Measurements from ENCODE around the gene SPTBN2. TPM values are rescaled to one million over a fixed set of nuclear protein-coding genes. Genes with fewer than 3 reads are reported as not detected.

Gene SPTBN2
- total RNA-seq, 1 experiment from 2014 or later = 7.3 TPM

DNA sequence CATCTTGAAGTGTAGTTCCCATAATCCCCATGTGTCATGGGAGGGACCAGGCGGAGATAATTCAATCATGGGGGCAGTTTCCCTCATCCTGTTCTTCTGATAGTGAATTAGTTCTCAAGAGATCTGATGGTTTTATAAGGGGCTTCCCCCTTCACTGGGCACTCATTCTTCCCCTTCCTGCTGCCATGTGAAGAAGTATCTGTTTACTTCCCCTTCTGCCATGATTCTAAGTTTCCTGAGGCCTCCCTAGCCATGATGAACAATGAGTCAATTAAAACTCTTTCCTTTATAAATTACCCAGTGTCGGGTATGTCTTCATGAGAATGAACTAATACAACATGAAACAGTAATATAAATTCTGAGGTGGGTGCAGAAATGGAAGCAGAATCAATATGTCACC is 12.1 kb upstream of the SPTBN2 start:
- no peak for DNase-seq (ENCODE audit: low read depth, low spot score)
- ChIA-PET POLR2A (no interaction called here), CTCF (no interaction called here)
- peaks cover 4% of the 10 kb centered on the region; the same call in 1 of the 2 replicates for H3K4me1 ChIP-seq (ENCODE audit: control insufficient read depth, insufficient read depth, low read length)
- no peak overlapping the region for H3K27ac ChIP-seq (ENCODE audit: low read length)
- no peaks in the 10 kb centered on the region for H3K9me3 ChIP-seq (ENCODE audit: control insufficient read depth, insufficient read depth, low read depth, low read length)
- BruUV-seq (replicated peaks) = no TSS peak
- intact Hi-C loops (cut with micrococcal nuclease; ENCODE audit: unreplicated experiment) (loop anchor here (10.0 kb wide), 1 partner anchor 46 kb away; no protein-coding TSS in a partner anchor), in situ Hi-C loops (cut with HindIII; ENCODE audit: low pct_unique_long_range_greater_than_20kb, low sequenced_read_pairs) (no loop called here)
- TF ChIP-seq CTCF (IDR thresholded peaks at IDR 0.05) (no peak), SIN3A (IDR thresholded peaks at IDR 0.05; ENCODE audit: borderline replicate concordance, insufficient read depth, low read depth, low read length) (no peak), TCF7L2 (IDR thresholded peaks at IDR 0.05; ENCODE audit: low read depth, low read length) (no peak), REST (IDR thresholded peaks at IDR 0.05; ENCODE audit: insufficient read depth in 1 of 2, low read depth in 2 of 2, low read length in 1 of 2) (no peak), POLR2AphosphoS5 (IDR thresholded peaks at IDR 0.05; ENCODE audit: low read depth, low read length) (no peak)
- no peak for ATAC-seq
- H3K36me3 ChIP-seq (ENCODE audit: control insufficient read depth, insufficient read depth, low read length) = no peaks in the 10 kb centered on the region
- H3K4me3 ChIP-seq (ENCODE audit: low read depth in 2 of 2, low read length in 2 of 2) = no peak overlapping the region
- no peaks in the 10 kb centered on the region for H3K27me3 ChIP-seq (ENCODE audit: control insufficient read depth, insufficient read depth, low read length)

GRCh38 chr11:66739983-66740382 is 11.0 kb upstream of the SPTBN2 start:
- ChIA-PET CTCF (no interaction called here), POLR2A (no interaction called here)
- ATAC-seq = no peak
- H3K4me1 ChIP-seq (ENCODE audit: control insufficient read depth, insufficient read depth, low read length) = peaks cover 4% of the 10 kb centered on the region; the same call in 1 of the 2 replicates
- TF ChIP-seq SIN3A (IDR thresholded peaks at IDR 0.05; ENCODE audit: borderline replicate concordance, insufficient read depth, low read depth, low read length) = no peak
- no peak for TF ChIP-seq POLR2AphosphoS5 (IDR thresholded peaks at IDR 0.05; ENCODE audit: low read depth, low read length)
- H3K36me3 ChIP-seq (ENCODE audit: control insufficient read depth, insufficient read depth, low read length) = no peaks in the 10 kb centered on the region
- no peak for DNase-seq (ENCODE audit: low read depth, low spot score)
- intact Hi-C loops (cut with micrococcal nuclease; ENCODE audit: unreplicated experiment) (loop anchor here (10.0 kb wide), 1 partner anchor 45 kb away; no protein-coding TSS in a partner anchor), in situ Hi-C loops (cut with HindIII; ENCODE audit: low pct_unique_long_range_greater_than_20kb, low sequenced_read_pairs) (no loop called here)
- no peaks in the 10 kb centered on the region for H3K9me3 ChIP-seq (ENCODE audit: control insufficient read depth, insufficient read depth, low read depth, low read length)
- no peak overlapping the region for H3K4me3 ChIP-seq (ENCODE audit: low read depth in 2 of 2, low read length in 2 of 2)
- no TSS peak for BruUV-seq (replicated peaks)
- H3K27ac ChIP-seq (ENCODE audit: low read length) = no peak overlapping the region
- no peaks in the 10 kb centered on the region; the same call in 1 of the 2 replicates for H3K27me3 ChIP-seq (ENCODE audit: control insufficient read depth, insufficient read depth, low read length)

DNA sequence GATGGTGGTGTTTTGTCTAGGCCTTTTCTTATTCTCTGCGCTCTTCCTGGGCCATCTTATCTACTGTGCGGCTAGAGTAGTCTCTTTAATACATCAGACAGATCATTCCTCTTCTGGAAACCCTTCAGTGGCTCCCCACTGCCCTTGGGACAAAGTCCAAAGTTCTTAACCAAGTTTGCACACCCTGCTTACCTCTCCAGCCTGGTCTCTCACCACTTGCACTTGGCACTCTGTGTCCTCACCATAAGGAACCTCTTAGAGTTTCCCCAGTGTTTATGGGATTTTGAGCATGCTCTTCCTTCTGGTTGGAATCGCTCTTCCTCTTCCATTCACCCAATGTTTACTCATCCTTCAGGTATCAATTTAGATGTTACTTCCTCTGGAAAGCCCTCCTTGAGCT is 5.2 kb upstream of the SPTBN2 start:
- no peaks in the 10 kb centered on the region for H3K36me3 ChIP-seq (ENCODE audit: control insufficient read depth, insufficient read depth, low read length)
- ATAC-seq = no peak
- in situ Hi-C loops (cut with HindIII; ENCODE audit: low pct_unique_long_range_greater_than_20kb, low sequenced_read_pairs) = no loop called here
- TF ChIP-seq REST (IDR thresholded peaks at IDR 0.05; ENCODE audit: insufficient read depth in 1 of 2, low read depth in 2 of 2, low read length in 1 of 2) = no peak
- no peak for TF ChIP-seq TCF7L2 (IDR thresholded peaks at IDR 0.05; ENCODE audit: low read depth, low read length)
- TF ChIP-seq SIN3A (IDR thresholded peaks at IDR 0.05; ENCODE audit: borderline replicate concordance, insufficient read depth, low read depth, low read length) = no peak
- TF ChIP-seq POLR2AphosphoS5 (IDR thresholded peaks at IDR 0.05; ENCODE audit: low read depth, low read length) = no peak
- no peak for TF ChIP-seq CTCF (IDR thresholded peaks at IDR 0.05)
- no peaks in the 10 kb centered on the region for H3K9me3 ChIP-seq (ENCODE audit: control insufficient read depth, insufficient read depth, low read depth, low read length)
- H3K4me3 ChIP-seq (ENCODE audit: low read depth in 2 of 2, low read length in 2 of 2) = no peak overlapping the region
- no TSS peak for BruUV-seq (replicated peaks)
- peaks cover 17% of the 10 kb centered on the region for H3K27me3 ChIP-seq (ENCODE audit: control insufficient read depth, insufficient read depth, low read length)
- DNase-seq (ENCODE audit: low read depth, low spot score) = no peak
- intact Hi-C loops (cut with micrococcal nuclease; ENCODE audit: unreplicated experiment) = no loop called here
- CTCF ChIA-PET = no interaction called here
- no peak overlapping the region for H3K27ac ChIP-seq (ENCODE audit: low read length)
- no peaks in the 10 kb centered on the region for H3K4me1 ChIP-seq (ENCODE audit: control insufficient read depth, insufficient read depth, low read length)
- POLR2A ChIA-PET = no interaction called here
